HG03575 (cell line): Measurements from ENCODE around the gene ORAI2.
"Not testable (repeated sequence)": the region's sequence is repeated elsewhere in the genome, so short reads cannot be mapped to it uniquely, and the experiment has no call there.

ENCODE experiments used
- ATAC-seq: cut with Tn5 transposase; IDR thresholded peaks from one replicate; pipeline ENCODE4 v1.9.1; 2021; ENCODE audit not compliant: unreplicated experiment, insufficient number of reproducible peaks, low FRiP score; ENCODE audit errors: extremely low read depth

Gene ORAI2

DNA sequence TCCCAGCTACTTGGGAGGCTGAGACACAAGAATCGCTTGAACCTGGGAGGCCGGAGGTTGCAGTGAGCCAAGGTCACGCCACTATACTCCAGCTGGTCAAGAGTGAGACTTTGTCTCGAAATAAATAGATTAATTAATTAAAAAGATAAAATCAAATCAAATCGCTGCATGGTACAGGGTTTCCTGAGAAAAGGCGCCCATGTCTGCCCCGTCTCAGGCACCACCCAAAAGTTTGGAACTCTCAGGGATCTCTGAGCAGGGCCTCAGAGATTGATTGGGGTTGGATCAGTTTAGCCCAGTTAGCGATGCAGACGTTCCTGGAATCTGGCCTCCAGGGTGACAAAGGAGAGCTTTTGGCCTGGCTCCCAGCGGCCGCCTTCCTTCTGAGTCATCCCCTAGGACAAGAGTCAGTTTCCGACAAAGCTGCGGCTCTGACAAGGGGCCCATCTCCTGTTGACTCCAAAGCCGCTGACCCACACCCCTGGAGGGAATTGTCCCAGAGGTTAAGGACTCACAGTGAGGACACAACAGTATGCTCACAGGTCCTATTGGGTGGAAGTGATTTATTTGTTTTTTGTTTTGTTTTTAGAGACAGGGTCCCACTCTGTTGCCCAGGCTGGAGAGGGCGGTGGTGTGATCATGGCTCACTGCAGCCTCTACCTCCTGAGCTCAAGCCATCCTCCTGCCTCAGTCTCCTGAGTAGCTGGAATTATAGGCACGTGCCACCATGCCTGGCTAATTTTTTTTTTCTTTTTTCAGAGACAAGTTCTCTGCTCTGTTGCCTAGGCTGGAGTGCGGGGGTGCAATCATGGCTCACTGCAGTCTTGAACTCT lies 6.8 kb downstream of the ORAI2 start:
- no peak for ATAC-seq

DNA sequence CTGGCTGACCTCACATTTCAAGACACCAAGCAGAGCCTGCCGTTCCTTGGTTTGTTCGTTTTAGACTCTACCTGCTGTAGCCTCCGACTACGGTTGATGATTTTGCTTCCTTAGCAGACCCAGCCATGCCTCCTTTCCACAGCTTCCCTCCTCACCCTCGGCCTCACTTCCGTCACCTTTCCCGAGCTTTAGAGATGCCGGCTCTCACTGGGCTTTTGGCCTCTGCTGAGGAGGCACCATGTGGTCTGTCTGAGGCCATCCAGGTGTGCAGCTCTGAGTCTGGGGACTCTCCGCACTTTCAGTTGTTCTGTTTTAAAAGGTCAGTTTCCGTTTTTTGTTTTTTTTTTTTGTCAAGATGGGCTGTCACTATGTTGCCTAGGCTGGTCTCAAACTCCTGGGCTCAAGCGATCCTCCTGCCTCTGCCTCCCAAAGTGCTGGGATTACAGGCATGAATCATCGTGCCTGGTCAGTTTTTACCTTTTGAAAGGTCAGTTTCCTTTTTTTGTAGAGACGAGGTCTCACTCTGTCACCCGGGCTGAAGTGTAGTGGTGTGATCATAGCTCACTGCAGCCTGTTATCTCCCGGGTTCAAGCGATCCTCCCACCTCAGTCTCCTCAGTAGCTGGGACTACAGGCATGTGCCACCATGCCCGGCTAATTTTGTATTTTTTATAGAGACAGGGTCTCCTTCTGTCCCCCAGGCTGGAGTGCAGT lies 11.7 kb downstream of the ORAI2 start:
- ATAC-seq = no peak

DNA sequence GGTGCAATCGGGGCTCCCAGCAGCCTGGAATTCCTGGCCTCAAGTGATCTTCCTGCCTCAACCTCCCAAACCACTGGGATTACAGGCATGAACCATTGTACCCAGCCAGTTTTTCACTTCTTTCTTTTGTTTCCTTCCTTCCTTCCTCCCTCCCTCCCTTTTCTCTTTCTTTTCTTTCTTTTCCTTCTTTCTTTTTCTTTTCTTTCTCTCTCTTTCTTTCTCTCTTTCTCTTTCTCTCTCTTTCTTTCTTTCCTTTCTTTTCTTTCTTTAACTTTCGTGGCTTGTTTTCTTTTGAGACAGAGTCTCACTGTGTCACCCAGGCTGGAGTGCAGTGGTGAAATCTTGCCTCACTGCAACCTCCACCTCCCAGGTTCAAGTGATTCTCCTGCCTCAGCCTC lies 12.3 kb downstream of the ORAI2 start:
- no peak for ATAC-seq

DNA sequence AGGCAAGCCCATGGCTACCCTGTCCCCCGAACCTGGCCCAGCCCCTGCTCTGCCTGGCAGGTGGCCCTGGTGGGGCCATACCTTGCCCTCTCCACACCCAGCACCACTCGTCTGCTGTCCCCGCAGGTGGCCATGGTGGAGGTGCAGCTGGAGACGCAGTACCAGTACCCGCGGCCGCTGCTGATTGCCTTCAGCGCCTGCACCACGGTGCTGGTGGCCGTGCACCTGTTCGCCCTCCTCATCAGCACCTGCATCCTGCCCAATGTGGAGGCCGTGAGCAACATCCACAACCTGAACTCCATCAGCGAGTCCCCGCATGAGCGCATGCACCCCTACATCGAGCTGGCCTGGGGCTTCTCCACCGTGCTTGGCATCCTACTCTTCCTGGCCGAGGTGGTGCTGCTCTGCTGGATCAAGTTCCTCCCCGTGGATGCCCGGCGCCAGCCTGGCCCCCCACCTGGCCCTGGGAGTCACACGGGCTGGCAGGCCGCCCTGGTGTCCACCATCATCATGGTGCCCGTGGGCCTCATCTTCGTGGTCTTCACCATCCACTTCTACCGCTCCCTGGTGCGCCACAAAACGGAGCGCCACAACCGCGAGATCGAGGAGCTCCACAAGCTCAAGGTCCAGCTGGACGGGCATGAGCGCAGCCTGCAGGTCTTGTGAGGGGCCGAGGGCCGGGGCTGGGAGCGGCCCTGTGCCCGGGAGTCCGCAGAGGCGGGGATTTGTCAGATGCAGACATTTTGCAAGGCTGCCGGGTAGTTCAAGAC lies 13.2 kb downstream of the ORAI2 start:
- no peak for ATAC-seq

DNA sequence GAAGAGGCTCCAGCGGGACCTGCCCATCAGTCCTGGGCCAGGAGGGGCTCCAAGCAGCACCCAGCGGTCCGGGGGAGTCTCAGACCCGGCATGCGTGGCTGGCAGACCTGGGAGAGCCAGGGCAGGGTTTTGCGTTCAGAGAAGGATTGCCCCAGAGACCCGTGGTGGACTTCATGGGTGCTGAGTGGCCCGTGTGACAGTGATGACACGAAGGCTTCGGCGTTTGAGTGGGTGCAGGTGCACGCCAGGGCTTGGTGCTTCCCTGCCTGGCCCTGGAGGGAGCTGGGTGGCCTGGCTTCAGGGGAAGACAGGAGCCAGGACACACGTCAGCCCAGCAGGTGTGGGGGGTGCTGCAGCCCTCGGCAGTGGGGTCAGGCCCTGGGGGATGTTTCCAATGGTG lies 13.9 kb downstream of the ORAI2 start:
- ATAC-seq = no peak

DNA sequence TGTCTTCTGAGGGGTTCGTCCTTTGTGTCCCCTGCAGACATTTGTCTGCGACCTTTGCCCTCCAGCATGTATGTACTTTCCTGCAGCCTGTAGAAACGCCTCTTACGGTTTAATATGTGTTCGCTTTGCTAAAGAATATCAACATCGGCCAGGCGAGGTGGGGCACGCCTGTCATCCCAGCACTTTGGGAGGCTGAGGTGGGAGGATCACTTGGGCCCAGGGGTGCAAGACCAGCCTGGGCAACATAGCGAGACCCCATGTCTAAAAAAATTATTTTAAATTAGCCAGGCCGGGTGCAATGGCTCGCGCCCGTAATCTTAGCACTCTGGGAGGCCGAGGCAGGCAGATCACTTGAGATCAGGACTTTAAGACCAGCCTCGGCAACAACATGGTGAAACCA lies 15.8 kb downstream of the ORAI2 start:
- ATAC-seq = no peak

DNA sequence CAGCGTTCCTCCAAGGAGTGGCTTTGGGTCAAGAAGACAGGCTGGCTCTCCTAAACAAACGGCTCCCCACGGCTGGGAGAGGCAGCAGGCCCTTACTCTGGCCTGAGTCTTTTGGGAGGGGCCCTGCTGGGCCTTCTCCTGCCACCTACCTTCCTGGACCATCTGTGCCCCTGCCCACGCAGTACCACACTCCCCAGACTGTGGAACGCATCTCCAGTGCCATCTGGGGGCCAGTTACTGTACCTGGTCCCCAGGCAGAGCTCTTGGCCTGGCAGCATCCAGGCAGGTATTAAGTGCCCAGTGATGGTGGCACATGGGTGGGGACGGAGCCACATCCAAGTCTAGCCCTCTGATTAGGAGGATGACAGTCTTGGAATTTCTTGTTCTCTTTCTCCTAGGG lies 16.9 kb downstream of the ORAI2 start:
- no peak for ATAC-seq

DNA sequence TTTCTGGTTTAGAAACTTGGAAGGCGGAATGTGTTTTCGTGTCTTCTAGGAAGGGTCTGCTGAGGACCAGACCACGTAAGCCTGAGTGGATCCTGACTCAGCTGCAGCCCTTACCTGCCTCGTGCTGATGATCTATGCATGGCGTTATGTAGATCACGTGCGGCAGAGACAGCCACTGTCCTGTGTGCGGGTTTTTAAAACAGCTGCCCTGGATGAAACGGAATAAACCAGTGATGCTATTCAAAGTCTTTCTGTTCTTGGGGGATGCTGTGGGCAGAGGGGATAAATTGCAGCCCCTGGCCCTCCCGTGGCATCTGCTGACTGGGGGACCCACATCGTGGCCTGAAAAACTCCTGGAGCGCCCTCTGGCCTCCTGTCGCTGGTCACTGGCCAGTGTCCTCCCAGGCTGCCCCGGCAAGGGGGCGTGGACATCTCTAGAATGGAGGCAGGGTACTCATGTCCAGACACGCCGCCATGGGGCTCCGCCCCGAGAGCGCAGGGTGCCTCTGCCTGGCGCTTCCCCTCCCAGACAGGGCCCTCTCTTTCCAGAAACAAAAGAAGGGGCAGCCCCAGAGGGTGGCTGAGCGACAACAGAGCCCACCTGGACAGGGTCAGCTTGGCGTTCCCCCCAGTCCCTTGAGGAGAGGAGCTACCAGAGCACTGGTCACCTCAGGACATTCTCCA lies 18.1 kb downstream of the ORAI2 start:
- no peak for ATAC-seq

DNA sequence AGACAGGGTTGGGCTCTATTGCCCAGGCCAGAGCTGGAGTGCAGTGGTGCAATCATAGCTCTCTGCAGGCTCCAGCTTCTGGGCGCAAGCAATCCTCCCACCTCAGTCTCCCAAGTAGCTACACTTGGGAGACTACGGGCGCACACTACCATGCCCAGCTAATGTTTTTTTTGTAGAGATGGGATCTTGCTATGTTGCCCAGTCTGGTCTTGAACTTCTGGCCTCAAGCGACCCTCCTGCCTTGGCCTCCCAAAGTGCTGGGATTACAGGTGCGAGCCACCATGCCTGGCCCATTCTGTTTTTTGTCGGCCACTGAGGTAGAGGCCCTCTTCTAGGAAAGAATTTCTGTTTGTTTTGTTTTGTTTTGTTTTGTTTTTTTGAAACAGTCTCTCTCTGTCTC lies 19.1 kb downstream of the ORAI2 start:
- no peak for ATAC-seq

DNA sequence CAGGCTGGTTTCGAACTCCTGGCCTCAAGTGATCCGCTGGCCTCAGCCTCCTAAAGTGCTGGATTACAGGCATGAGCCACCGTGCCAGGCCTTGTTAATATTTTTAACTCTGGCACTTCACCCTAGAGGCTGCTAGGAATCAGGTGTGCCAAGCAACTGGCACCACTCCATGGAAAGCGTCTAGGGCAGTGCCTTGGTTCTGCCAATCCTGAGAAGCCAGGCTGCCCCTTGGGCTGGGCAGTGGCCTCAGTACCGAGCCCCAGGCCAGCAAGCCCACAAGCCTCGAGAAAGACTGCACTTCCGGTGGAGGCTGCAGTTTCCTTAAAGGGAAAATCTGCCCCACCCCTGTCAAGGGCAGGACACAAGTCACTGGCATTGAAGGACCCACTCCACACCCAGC lies 19.9 kb downstream of the ORAI2 start:
- ATAC-seq = no peak

DNA sequence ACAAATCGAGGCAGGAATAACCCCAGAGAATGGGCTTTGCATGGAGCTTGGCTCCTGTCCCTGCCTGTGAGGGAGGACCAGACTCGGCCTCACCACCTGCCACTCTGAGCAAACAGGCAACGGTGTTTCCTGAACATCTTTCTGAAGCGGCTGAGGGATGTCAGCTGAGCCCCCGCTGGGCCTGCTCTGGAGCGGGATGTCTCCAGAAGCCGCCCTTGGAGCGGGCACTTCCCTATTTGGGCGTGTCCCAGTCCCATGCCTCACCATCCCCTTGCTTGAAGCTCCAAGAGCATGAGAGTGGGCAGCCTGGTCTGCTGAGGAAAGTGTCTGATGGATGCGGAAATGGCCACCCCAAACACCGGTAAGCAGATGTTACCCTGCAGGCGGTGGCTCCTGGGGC lies 21.1 kb downstream of the ORAI2 start:
- ATAC-seq = no peak

DNA sequence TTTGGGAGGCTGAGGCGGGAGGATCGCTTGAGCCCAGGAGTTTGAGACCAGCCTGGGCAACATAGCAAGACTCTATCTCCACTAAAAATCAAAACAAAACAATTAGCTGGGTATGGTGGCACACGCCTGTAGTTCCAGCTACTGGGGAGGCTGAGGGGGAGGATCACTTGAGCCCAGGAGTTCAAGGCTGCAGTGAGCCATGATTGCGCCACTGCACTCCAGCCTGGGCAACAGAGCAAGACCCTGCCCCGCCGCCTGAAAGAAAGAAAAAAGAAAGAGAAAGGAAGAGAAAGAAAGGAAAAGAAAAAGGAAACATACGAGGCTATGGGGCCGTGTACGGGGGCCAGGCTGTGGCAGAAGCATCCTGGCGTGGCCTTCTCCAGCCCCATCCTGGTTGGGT lies 21.6 kb downstream of the ORAI2 start:
- ATAC-seq = not testable (repeated sequence)

DNA sequence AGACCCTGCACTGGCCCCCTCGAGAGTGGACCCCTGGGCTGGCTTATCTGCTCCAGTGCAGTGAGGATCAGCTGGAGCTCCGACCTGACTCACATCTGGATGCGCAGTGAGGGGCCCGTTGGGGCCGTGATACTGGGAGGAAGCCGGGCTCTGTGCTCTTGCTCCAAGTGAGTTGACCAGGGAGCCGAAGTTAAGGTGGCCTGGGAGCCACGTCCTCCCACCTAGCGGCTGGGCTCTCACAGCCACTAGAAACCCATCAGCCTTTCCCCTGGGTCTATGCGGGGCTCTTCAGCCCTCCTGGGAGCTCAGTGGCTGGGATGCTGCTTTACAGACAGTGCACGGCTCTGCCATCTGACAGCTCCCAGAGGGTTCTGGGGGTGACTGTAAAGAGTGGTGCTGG lies 22.2 kb downstream of the ORAI2 start:
- ATAC-seq = no peak

DNA sequence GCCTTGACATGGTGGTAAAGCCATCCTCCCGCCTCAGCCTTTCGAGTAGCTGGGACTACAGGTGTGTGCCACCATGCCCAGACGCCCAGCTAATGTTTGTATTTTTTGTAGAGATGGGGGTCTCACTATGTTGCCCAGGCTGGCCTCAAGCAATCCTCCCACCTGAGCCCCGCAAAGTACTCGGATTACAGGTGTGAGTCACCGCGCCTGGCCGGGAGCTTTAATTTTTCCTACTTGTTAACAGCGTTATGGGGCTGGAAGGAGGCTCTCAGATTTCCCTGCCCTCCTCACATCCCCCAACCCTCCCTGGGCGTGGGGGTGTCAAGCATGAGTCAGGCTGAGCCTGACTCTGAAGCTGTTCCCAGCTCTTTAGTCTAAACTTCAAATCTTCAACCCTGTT lies 23.0 kb downstream of the ORAI2 start:
- no peak for ATAC-seq

DNA sequence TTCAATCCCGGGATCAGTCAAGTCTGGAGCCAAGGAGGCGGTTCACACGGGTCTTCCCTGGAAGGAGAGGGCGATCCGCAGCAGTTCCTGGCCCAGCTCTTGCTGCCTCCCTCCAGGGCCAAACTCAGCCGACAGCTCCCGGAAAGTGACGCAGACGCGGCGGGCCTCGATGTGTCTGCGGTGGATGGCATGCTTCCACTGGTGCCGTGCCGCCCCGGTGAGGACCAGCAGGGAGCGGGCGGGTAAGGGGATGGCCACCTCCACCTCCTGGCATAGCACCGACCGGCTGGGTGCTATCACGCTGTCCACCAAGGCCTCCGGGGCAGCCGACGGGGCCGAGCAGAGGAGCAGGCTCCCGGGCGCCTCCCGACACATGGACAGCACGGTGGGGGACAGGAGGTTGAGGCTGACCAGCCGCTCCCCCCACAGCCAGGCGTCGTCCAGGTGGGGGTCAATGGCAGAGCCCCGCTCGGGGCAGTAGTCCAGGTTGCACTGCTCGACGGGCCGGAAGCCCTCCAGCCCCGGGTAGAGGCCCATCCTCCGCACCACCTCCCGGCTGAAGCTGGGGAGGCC lies 24.1 kb downstream of the ORAI2 start:
- ATAC-seq = no peak

DNA sequence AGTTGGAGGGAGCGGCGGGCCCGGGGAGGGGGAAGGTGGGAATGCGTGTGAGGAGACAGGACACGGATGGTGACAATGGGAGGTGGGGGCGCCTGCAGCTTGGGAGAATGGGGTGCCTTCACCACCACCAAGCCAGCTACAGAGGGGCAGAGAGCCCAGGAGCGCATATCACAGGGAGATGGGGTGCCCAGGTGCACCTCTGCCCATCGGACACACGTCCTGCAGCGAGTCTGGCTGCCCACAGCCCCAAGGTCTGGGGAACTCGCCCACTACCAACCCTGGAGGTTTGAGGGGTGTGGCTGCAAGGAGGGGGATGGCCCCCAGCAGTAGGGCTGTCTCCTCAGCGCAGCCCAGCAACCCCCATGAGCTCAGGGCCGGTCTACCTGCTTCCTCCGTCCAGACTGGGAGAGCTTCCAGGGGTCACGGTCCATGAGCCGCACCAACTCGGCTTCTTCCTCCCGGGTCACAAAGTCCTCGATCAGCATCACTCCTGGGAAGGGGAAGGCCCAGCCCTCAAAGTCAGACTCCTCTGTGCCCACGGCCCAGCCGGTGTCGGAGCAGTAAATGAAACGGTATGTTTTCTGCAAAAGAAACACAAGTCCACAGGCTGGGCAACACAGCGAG lies 26.0 kb downstream of the ORAI2 start:
- no peak for ATAC-seq

DNA sequence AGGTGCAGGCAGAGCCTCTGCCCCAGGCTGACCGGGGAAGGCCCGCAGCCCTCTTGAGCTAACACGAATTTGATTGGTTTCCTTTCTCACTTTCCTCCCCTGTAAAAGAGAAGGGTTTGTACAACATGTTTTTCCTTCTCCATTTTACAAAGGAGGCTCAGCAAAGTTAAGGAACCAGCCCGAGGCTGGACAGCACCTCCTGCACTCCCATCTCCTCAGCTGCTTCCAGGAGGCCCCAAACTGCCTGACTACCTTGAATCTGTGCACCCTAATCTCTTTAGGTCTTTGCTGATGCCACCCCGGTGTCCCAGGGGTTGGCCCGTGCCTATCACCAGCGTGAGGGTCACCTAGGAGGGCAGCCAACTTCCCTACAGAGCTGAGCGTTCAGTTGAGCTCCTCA lies 27.1 kb downstream of the ORAI2 start:
- ATAC-seq = no peak

DNA sequence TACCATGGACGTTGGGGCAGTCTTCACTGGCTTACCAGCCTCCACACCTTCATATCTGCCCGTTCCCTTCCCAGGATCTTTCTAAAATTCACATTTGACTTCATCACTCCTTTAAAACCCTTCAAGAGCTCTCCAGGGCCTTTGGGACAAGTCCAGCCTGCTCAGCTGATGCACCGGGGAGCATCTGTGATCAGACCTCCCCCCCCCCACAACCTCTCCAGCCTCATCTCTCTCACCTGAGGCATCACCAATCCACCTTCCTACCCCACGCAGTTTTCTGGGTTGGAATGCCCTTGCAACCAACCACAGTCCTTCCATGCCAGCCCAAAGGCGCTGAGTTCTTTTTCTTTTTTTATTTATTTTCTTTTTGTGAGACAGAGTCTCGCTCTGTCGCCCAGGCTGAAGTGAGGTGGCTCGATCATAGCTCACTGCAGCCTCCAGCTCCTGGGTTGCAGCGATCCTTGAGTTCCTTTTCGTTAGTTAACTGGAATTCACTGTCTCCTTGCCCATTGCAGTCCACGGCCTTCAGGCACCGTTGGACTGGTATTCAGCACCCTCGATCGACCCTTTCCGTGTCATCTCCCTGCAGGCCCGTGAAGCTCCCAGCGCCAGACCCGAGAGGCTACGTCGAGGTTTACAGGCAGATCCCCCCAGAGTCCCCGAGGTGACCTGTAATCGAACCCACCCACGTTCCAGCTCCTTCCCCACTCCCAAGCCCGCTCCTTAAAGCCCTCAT lies 30.6 kb downstream of the ORAI2 start:
- ATAC-seq = no peak
